VCaP (cell line): ENCODE measurements around the gene OR52N4.

Experiments
- H3K27ac ChIP-seq: fragments of 450-650 bp; 2 replicates; pipeline ENCODE4 v1.5.1; 2017
- CTCF ChIP-seq: fragments of 450-650 bp; conservative IDR thresholded peaks from 2 replicates; pipeline ENCODE4 v1.5.1; 2017; ENCODE audit warnings: mild to moderate bottlenecking, moderate library complexity

OR52N4 gene

GRCh38 chr11:5727691-5728090 is 26.4 kb upstream of the OR52N4 start:
- TF ChIP-seq CTCF: no peak
- no peak overlapping the region for H3K27ac ChIP-seq

- TF ChIP-seq CTCF: no peak
- H3K27ac ChIP-seq: no peak within 1 kb of the TSS
These were observed 17.6 kb upstream of the OR52N4 start, which contains the start of gene OR56B1 for GRCh38 chr11:5736396-5736795. Gene OR56B1 (plus strand): TSS chr11:5736448. CDS start chr11:5736517, 69 bp downstream.

- no peak overlapping the region for H3K27ac ChIP-seq
- no peak for TF ChIP-seq CTCF
These were observed 17.0 kb upstream of the OR52N4 start for GRCh38 chr11:5737091-5737490.

GRCh38 chr11:5737670-5738392 is 16.2 kb upstream of the OR52N4 start:
- TF ChIP-seq CTCF: no peak
- no peak overlapping the region for H3K27ac ChIP-seq

- TF ChIP-seq CTCF: no peak
- H3K27ac ChIP-seq: no peak overlapping the region
These were observed 15.6 kb upstream of the OR52N4 start for GRCh38 chr11:5738431-5738830.

GRCh38 chr11:5746614-5747013 is 7.4 kb upstream of the OR52N4 start:
- H3K27ac ChIP-seq: no peak overlapping the region
- TF ChIP-seq CTCF: no peak

- TF ChIP-seq CTCF: no peak
- H3K27ac ChIP-seq: no peak overlapping the region
These were observed 4.2 kb upstream of the OR52N4 start for GRCh38 chr11:5749836-5750235.
